HG03066 (cell line): ENCODE data around the gene PEX14.

Source experiments
- ATAC-seq: cut with Tn5 transposase; IDR thresholded peaks from one replicate; pipeline ENCODE4 v1.9.1; 2021; ENCODE audit warnings: low read depth; ENCODE audit not compliant: unreplicated experiment

PEX14 gene

GRCh38 chr1:10673109-10673711, 198.5 kb downstream of the PEX14 start:
- ATAC-seq: no peak

GRCh38 chr1:10674222-10674621, 199.5 kb downstream of the PEX14 start:
- no peak for ATAC-seq

GRCh38 chr1:10674700-10675609, 200.2 kb downstream of the PEX14 start:
- no peak for ATAC-seq

- ATAC-seq: no peak
Measured at GRCh38 chr1:10675813-10676212, 201.1 kb downstream of the PEX14 start.

GRCh38 chr1:10676963-10677362, 202.2 kb downstream of the PEX14 start:
- ATAC-seq: no peak

GRCh38 chr1:10677491-10678391, 203.0 kb downstream of the PEX14 start:
- ATAC-seq: no peak

- ATAC-seq: no peak
Measured at GRCh38 chr1:10678402-10678801, 203.7 kb downstream of the PEX14 start.

GRCh38 chr1:10678852-10679251, 204.1 kb downstream of the PEX14 start:
- no peak for ATAC-seq

- ATAC-seq: no peak
Measured at GRCh38 chr1:10679496-10680220, 204.9 kb downstream of the PEX14 start.
